Activated CD8-positive, alpha-beta memory T cell treated with anti-CD3 and anti-CD28 coated beads for 36 hours (primary cell): ENCODE results near the gene DECR2. TPM values are rescaled to one million over a fixed set of nuclear protein-coding genes. Genes with fewer than 3 reads are reported as not detected.
"Not testable (repeated sequence)": the region's sequence is repeated elsewhere in the genome, so short reads cannot be mapped to it uniquely, and the experiment has no call there.

ENCODE experiments used
- CTCF ChIA-PET: fragments of 350-600 bp; sonication (Branson Sonifier 250); formaldehyde crosslinking; loops from one replicate; lab custom pipeline; 2021; ENCODE audit warnings: antibody characterized with exemption; lab: Charles Lee
- POLR2A ChIA-PET: fragments of 350-600 bp; sonication (Branson Sonifier 250); formaldehyde crosslinking; loops from one replicate; lab custom pipeline; 2021; ENCODE audit warnings: antibody characterized with exemption; lab: Charles Lee
- total RNA-seq, 2 experiments: library from RNA; stranded (reverse); gene quantifications; one replicate each; pipeline ENCODE4 v1.2.3, GENCODE V29; 2021

Gene DECR2
- total RNA-seq: 10 to 100 TPM in 1 of 2 experiments, 1 to 10 TPM in 1; 8.2 to 10.2 TPM

- ChIA-PET CTCF (interaction anchor here (0.6 to 2.1 kb wide), 6 partner anchors 9 to 284 kb away, joined by 3 to 5 read pairs (median 4); partner anchors contain the start of gene RAB11FIP3), POLR2A (interaction anchor here (0.8 to 1.1 kb wide), 2 partner anchors 25 to 124 kb away, joined by 3 read pairs; no protein-coding TSS in a partner anchor)
Measured at GRCh38 chr16:401468-402348, at the start of gene DECR2. Gene DECR2, plus strand, starts transcription at chr16:401885. Its CDS starts 79 bp downstream, at chr16:401964.

- POLR2A ChIA-PET: interaction anchor here (1.0 to 2.8 kb wide), 2 partner anchors 16 to 118 kb away, joined by 3 to 18 read pairs; partner anchors contain the start of gene FAM234A
Measured at GRCh38 chr16:352547-353403, 48.9 kb upstream of the DECR2 start, which contains the start of gene AXIN1. Gene AXIN1, minus strand, starts transcription at chr16:352723. Its CDS starts 5,698 bp downstream, at chr16:347025.

GRCh38 chr16:353404-354290 is 48.0 kb upstream of the DECR2 start:
- POLR2A ChIA-PET: interaction anchor here (1.0 to 2.8 kb wide), 2 partner anchors 15 to 119 kb away, joined by 3 to 18 read pairs; partner anchors contain the start of gene FAM234A
- CTCF ChIA-PET: interaction anchor here (1.7 to 2.3 kb wide), 2 partner anchors 17 to 236 kb away, joined by 7 read pairs; partner anchors contain the start of gene MRPL28

More at GRCh38 chr16:352547-353403, 48.9 kb upstream of the DECR2 start, which contains the start of gene AXIN1:
- CTCF ChIA-PET: no interaction called here

- ChIA-PET POLR2A (interaction anchor here (1.2 kb wide), 1 partner anchor 120 kb away, joined by 4 read pairs; the partner anchor contains the start of gene FAM234A), CTCF (interaction anchor here (1.7 to 2.3 kb wide), 2 partner anchors 17 to 237 kb away, joined by 7 read pairs; partner anchors contain the start of gene MRPL28)
Measured at GRCh38 chr16:354291-354881, 47.3 kb upstream of the DECR2 start.

- CTCF ChIA-PET: interaction anchor here (0.6 to 2.3 kb wide), 3 partner anchors 16 to 237 kb away, joined by 4 to 7 read pairs (median 7); partner anchors contain the start of gene MRPL28
Measured at GRCh38 chr16:354971-355461, 46.7 kb upstream of the DECR2 start.

DNA sequence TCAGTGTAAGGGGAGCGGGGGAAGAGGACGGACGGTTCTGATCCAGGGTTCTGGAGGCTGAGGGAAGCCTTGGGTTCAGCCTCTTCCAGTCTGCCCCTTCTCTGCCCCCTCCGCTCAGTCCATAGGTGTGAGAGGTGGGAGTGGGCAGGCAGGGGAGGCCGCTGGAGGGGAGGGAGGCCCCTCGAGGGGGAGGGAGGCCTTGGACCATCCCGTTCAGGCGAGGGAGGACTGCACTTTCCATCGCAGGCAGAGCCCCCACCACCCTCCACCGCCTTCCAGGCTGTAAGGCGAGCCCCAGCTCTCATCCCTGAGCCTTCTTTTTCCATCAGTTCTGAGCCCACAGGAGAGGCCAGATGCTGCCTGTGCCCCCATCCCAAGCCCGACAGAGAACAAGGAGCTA is 44.9 kb upstream of the DECR2 start:
- ChIA-PET CTCF (interaction anchor here (1.2 kb wide), 1 partner anchor 175 kb away, joined by 3 read pairs; no protein-coding TSS in a partner anchor), POLR2A (no interaction called here)

More at GRCh38 chr16:354971-355461, 46.7 kb upstream of the DECR2 start:
- POLR2A ChIA-PET: interaction anchor here (1.2 kb wide), 1 partner anchor 120 kb away, joined by 4 read pairs; the partner anchor contains the start of gene FAM234A

GRCh38 chr16:359067-359763 is 42.5 kb upstream of the DECR2 start:
- CTCF ChIA-PET: interaction anchor here (0.8 kb wide), 1 partner anchor 133 kb away, joined by 3 read pairs; no protein-coding TSS in a partner anchor

GRCh38 chr16:359871-360697 is 41.6 kb upstream of the DECR2 start:
- CTCF ChIA-PET: interaction anchor here (1.0 to 2.4 kb wide), 2 partner anchors 125 to 253 kb away, joined by 4 to 7 read pairs; partner anchors contain the start of gene FAM234A

More at GRCh38 chr16:359067-359763, 42.5 kb upstream of the DECR2 start:
- POLR2A ChIA-PET: interaction anchor here (0.8 kb wide), 1 partner anchor 14 kb away, joined by 7 read pairs; no protein-coding TSS in a partner anchor

DNA sequence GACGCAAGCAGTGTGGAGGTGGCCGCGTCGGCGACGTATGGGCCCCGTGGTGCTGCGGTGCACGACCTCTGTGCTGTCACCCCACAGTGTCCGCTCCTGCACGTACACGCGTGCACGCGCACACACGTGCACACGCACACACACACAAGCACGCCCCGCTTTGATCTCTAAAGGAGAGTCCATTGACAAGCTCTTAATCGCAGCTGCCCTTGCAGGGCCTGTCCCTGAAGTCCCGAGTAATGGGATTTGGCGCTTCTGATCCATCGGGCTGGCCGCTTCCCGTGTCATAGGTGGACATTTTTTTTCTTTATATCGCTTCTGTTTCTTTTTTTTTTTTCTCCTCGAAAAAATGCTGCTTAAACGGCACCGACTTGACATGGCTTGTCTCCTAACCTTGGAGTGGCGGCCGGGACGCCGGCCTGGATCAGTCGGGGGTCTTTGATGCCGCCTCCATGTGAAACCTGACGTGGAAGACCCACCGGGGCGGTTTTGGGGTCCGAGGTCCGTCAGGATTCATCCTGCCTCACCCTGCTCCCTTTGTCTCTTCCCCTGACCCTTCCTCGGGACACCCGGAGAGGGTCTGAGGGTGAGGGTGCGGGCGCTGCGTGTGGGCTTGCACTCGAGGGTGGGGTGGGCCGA is 40.9 kb upstream of the DECR2 start:
- CTCF ChIA-PET: interaction anchor here (1.0 to 2.4 kb wide), 5 partner anchors 126 to 254 kb away, joined by 3 to 11 read pairs (median 4); partner anchors contain the start of gene FAM234A
- POLR2A ChIA-PET: no interaction called here

More at GRCh38 chr16:359871-360697, 41.6 kb upstream of the DECR2 start:
- POLR2A ChIA-PET: no interaction called here

DNA sequence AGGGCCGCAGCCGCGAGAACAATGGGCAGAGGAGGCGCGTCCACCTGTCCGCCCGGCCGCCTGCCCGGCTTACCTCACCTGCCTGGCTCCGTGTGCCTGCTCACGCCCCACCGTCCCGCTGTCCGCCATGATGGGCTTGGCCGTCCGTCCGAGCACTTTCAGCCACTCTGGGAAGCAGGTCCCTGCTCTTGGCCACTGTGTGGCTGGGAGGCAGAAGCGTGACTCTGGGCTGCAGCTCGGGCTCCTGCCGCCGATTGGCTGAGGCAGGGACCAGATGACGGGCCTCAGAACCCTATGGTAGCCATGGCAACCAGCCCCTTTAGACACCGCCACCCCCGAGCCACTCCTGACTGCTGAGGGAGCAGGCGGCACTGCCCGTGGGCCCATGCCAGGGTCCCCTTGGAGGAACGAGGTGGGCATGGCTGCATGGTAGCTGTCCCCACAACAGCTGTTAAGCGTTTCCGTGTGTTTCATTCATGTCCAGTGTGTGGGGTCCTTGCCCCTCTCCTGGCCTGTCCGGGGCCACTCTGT is 40.3 kb upstream of the DECR2 start:
- ChIA-PET POLR2A (no interaction called here), CTCF (interaction anchor here (0.6 to 2.4 kb wide), 14 partner anchors 33 to 295 kb away, joined by 3 to 12 read pairs (median 4); partner anchors contain the start of genes FAM234A and LUC7L)

DNA sequence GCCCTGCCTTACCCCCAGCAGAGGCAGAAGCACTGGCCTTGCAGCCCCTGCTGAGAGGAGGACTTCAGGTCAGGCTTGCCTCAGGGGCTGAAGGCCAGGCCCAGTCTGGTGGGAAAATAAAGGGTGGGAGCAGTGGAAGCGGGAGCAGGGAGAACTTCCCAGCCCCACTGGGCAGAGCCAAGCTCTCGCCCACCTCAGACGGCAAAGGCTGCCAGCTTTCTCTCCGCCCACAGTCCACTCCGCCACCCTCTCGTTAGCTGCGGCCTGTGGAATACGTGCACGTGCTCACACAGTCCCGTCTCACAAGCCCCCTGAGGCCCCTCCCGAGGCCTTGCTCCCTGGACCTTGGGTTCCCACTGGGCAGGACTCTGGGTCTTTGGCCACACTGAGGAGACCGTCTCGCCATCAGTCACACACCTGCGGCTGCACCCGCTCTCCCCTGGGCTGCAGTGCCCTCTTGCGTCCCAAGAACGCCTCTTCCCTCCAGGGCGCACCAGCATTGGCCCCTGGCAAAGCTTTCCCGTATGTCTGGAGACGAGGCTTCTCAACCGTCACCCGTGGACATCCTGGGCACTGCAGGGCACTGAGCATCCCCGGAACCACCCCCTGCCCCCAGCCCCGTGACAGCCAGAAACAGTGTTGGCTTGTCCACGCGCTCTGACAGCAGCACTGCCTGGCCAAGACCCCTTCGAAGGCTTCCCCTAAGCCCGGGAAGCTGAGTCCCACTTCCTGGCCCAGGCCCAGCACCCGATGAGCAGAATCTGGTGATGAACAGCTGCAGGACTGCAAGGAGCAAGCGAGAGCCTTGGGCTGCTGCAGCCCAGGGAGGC is 39.6 kb upstream of the DECR2 start:
- ChIA-PET POLR2A (no interaction called here), CTCF (interaction anchor here (0.6 to 2.4 kb wide), 18 partner anchors 12 to 296 kb away, joined by 3 to 12 read pairs (median 4); partner anchors contain the start of genes FAM234A, HBQ1, LUC7L and PGAP6)

DNA sequence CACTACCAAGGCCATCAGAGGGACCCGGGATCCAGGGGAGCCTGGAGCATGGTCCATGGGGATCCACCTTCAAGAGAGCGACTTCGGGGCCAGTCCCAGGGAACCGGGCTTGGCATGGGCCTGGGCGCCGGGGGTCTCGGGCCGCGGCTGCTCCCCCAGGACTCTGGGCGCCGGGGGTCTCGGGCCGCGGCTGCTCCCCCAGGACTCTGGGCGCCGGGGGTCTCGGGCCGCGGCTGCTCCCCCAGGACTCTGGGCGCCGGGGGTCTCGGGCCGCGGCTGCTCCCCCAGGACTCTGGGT is 39.0 kb upstream of the DECR2 start:
- CTCF ChIA-PET: interaction anchor here (0.8 to 2.4 kb wide), 12 partner anchors 13 to 297 kb away, joined by 3 to 12 read pairs (median 6); partner anchors contain the start of genes FAM234A, HBQ1, LUC7L and PGAP6
- POLR2A ChIA-PET: not testable (repeated sequence)

- ChIA-PET CTCF (interaction anchor here (1.3 to 1.6 kb wide), 3 partner anchors 14 to 256 kb away, joined by 6 to 12 read pairs (median 9); no protein-coding TSS in a partner anchor), POLR2A (no interaction called here)
Measured at GRCh38 chr16:363110-363765, 38.4 kb upstream of the DECR2 start.
